Muscle layer of colon (tissue), 2 donors: ENCODE measurements around the gene PRM1.

Experiments
- H3K27ac ChIP-seq: one replicate; pipeline ENCODE4 v1.7.0; 2013; ENCODE audit warnings: low read depth, mild to moderate bottlenecking, low read length, moderate library complexity
- H3K27me3 ChIP-seq, 2 donors: one replicate each; pipeline ENCODE4 v1.7.0; 2013; ENCODE audit warnings: low read length in 2 of 2, mild to moderate bottlenecking in 2 of 2; ENCODE audit not compliant: insufficient read depth in 2 of 2, control insufficient read depth in 1 of 2
- H3K36me3 ChIP-seq: one replicate; pipeline ENCODE4 v1.7.0; 2013; ENCODE audit warnings: mild to moderate bottlenecking, low read length; ENCODE audit not compliant: insufficient read depth
- H3K4me1 ChIP-seq: one replicate; pipeline ENCODE4 v1.7.0; 2013; ENCODE audit warnings: mild to moderate bottlenecking, low read length; ENCODE audit not compliant: insufficient read depth
- H3K4me3 ChIP-seq, 2 donors: one replicate each; pipeline ENCODE4 v1.7.0; 2013; ENCODE audit warnings: low read length in 2 of 2, low read depth in 1 of 2, mild to moderate bottlenecking in 1 of 2, moderate library complexity in 1 of 2
- H3K9ac ChIP-seq: one replicate; pipeline ENCODE4 v1.7.0; 2013; ENCODE audit warnings: low read length
- H3K9me3 ChIP-seq: one replicate; pipeline ENCODE4 v1.7.0; 2013; ENCODE audit warnings: mild to moderate bottlenecking, low read length
- donor health status: abdominal sarcoma.
- donor health status: Adenocarcinoma of cecum.

The PRM1 gene

GRCh38 chr16:11280616-11281522, at the start of gene PRM1:
PRM1 (minus strand) TSS chr16:11281330; CDS start chr16:11281238, 92 bp downstream.
- Histone ChIP-seq H3K9ac (no peak within 1 kb of the TSS), H3K27ac (no peak within 1 kb of the TSS), H3K36me3 (no peaks in the 10 kb centered on the region), H3K4me3 (no peak within 1 kb of the TSS), H3K27me3 (no peaks in the 10 kb centered on the region), H3K4me1 (no peaks in the 10 kb centered on the region), H3K9me3 (no peaks in the 10 kb centered on the region)

- Histone ChIP-seq H3K9me3 (no peaks in the 10 kb centered on the region), H3K9ac (no peak overlapping the region), H3K36me3 (no peaks in the 10 kb centered on the region), H3K4me1 (peaks cover 17% of the 10 kb centered on the region), H3K27ac (no peak overlapping the region), H3K4me3 (no peak overlapping the region), H3K27me3 (no peaks in the 10 kb centered on the region)
Observed at GRCh38 chr16:11330526-11331237, 49.6 kb upstream of the PRM1 start.

- Histone ChIP-seq H3K36me3 (no peaks in the 10 kb centered on the region), H3K4me1 (peaks cover 17% of the 10 kb centered on the region), H3K27ac (no peak overlapping the region)
Observed at GRCh38 chr16:11329891-11330290, 48.8 kb upstream of the PRM1 start.

GRCh38 chr16:11329071-11329491, 48.0 kb upstream of the PRM1 start:
- no peak overlapping the region for H3K4me3 ChIP-seq
- no peak overlapping the region for H3K9ac ChIP-seq

More at GRCh38 chr16:11329891-11330290, 48.8 kb upstream of the PRM1 start:
- Histone ChIP-seq H3K27me3 (no peaks in the 10 kb centered on the region), H3K9ac (no peak overlapping the region), H3K9me3 (no peaks in the 10 kb centered on the region), H3K4me3 (no peak overlapping the region)

GRCh38 chr16:11328172-11329070, 47.3 kb upstream of the PRM1 start:
- Histone ChIP-seq H3K9me3 (no peaks in the 10 kb centered on the region), H3K4me3 (no peak overlapping the region), H3K4me1 (peaks cover 17% of the 10 kb centered on the region), H3K27ac (no peak overlapping the region), H3K27me3 (no peaks in the 10 kb centered on the region), H3K9ac (no peak overlapping the region), H3K36me3 (no peaks in the 10 kb centered on the region)

More at GRCh38 chr16:11329071-11329491, 48.0 kb upstream of the PRM1 start:
- peaks cover 17% of the 10 kb centered on the region for H3K4me1 ChIP-seq
- no peak overlapping the region for H3K27ac ChIP-seq
- H3K27me3 ChIP-seq, result no peaks in the 10 kb centered on the region
- H3K36me3 ChIP-seq, result no peaks in the 10 kb centered on the region
- no peaks in the 10 kb centered on the region for H3K9me3 ChIP-seq

GRCh38 chr16:11327277-11328171, 46.4 kb upstream of the PRM1 start:
- Histone ChIP-seq H3K9ac (no peak overlapping the region), H3K9me3 (no peaks in the 10 kb centered on the region), H3K4me3 (no peak overlapping the region), H3K4me1 (peaks cover 17% of the 10 kb centered on the region), H3K36me3 (no peaks in the 10 kb centered on the region), H3K27ac (no peak overlapping the region), H3K27me3 (no peaks in the 10 kb centered on the region)

GRCh38 chr16:11326737-11327276, 45.7 kb upstream of the PRM1 start:
- no peak overlapping the region for H3K27ac ChIP-seq
- no peak overlapping the region for H3K9ac ChIP-seq
- H3K9me3 ChIP-seq, result no peaks in the 10 kb centered on the region
- no peaks in the 10 kb centered on the region for H3K27me3 ChIP-seq
- H3K4me3 ChIP-seq, result no peak overlapping the region
- no peaks in the 10 kb centered on the region for H3K36me3 ChIP-seq
- H3K4me1 ChIP-seq, result peaks cover 17% of the 10 kb centered on the region

GRCh38 chr16:11326084-11326736, 45.1 kb upstream of the PRM1 start:
- Histone ChIP-seq H3K9ac (no peak overlapping the region), H3K36me3 (no peaks in the 10 kb centered on the region), H3K4me3 (no peak overlapping the region), H3K27ac (no peak overlapping the region), H3K4me1 (peaks cover 17% of the 10 kb centered on the region), H3K9me3 (no peaks in the 10 kb centered on the region), H3K27me3 (no peaks in the 10 kb centered on the region)

- Histone ChIP-seq H3K27ac (no peak overlapping the region), H3K27me3 (no peaks in the 10 kb centered on the region), H3K4me3 (no peak overlapping the region), H3K36me3 (no peaks in the 10 kb centered on the region), H3K4me1 (peaks cover 17% of the 10 kb centered on the region), H3K9me3 (no peaks in the 10 kb centered on the region), H3K9ac (no peak overlapping the region)
Observed at GRCh38 chr16:11325404-11326083, 44.4 kb upstream of the PRM1 start.
